ENCODE measurements around the gene CEACAM20.
"Not testable (repeated sequence)": the region's sequence is repeated elsewhere in the genome, so short reads cannot be mapped to it uniquely, and the experiment has no call there.

The CEACAM20 gene

GRCh38 chr19:44548736-44549135 lies 19.3 kb upstream of the CEACAM20 start:
- DNase-seq = no peak

- no peak for DNase-seq
Observed at GRCh38 chr19:44544031-44544430, 14.6 kb upstream of the CEACAM20 start.

GRCh38 chr19:44542671-44543070 lies 13.2 kb upstream of the CEACAM20 start:
- no peak for DNase-seq

- no peak for DNase-seq
Observed at GRCh38 chr19:44540736-44541135, 11.3 kb upstream of the CEACAM20 start.

GRCh38 chr19:44539991-44540390 lies 10.5 kb upstream of the CEACAM20 start:
- DNase-seq = no peak

GRCh38 chr19:44539236-44539826 lies 9.9 kb upstream of the CEACAM20 start:
- DNase-seq = no peak

- DNase-seq = not testable (repeated sequence)
Observed at GRCh38 chr19:44535361-44535760, 5.9 kb upstream of the CEACAM20 start.

- DNase-seq = no peak
Observed at GRCh38 chr19:44532819-44533218, 3.3 kb upstream of the CEACAM20 start.

- DNase-seq = no peak
Observed at GRCh38 chr19:44530777-44531176, 1.3 kb upstream of the CEACAM20 start.

- DNase-seq = no peak
Observed at GRCh38 chr19:44527554-44527953, 1.9 kb downstream of the CEACAM20 start.

GRCh38 chr19:44525721-44526430 lies 3.6 kb downstream of the CEACAM20 start:
- DNase-seq = no peak

GRCh38 chr19:44521370-44521769 lies 8.1 kb downstream of the CEACAM20 start:
- DNase-seq = no peak

GRCh38 chr19:44517146-44517545 lies 12.3 kb downstream of the CEACAM20 start:
- DNase-seq = no peak

- DNase-seq = no peak
Observed at GRCh38 chr19:44515907-44516306, 13.6 kb downstream of the CEACAM20 start.

GRCh38 chr19:44515031-44515430 lies 14.4 kb downstream of the CEACAM20 start:
- DNase-seq = no peak

- no peak for DNase-seq
Observed at GRCh38 chr19:44512326-44513298, 16.9 kb downstream of the CEACAM20 start.

- DNase-seq = no peak
Observed at GRCh38 chr19:44509478-44509877, 20.0 kb downstream of the CEACAM20 start.

GRCh38 chr19:44499962-44500949 lies 29.2 kb downstream of the CEACAM20 start, which contains the start of gene ZNF180:
ZNF180 (minus strand) TSS chr19:44500522; CDS start chr19:44497334, 3,188 bp downstream.
- peak; percentile 99 for DNase-seq

- no peak for DNase-seq
Observed at GRCh38 chr19:44499559-44499958, 29.9 kb downstream of the CEACAM20 start.

GRCh38 chr19:44498988-44499387 lies 30.5 kb downstream of the CEACAM20 start:
- DNase-seq = no peak

GRCh38 chr19:44496711-44497110 lies 32.8 kb downstream of the CEACAM20 start:
- no peak for DNase-seq
